H1 (cell line): ENCODE data around the gene CELSR1. TPM values are rescaled to one million over a fixed set of nuclear protein-coding genes. Genes with fewer than 3 reads are reported as not detected.

ENCODE experiments used
- GTF2F1 ChIP-seq: IDR thresholded peaks from 2 replicates; pipeline ENCODE4 v1.6.1; 2012; ENCODE audit warnings: low read depth, low read length, improper control_type of control experiment, borderline replicate concordance
- HDAC2 ChIP-seq, 2 experiments: fragments of 300-600 bp in 1 of 2; sonication (generic) in 1 of 2; IDR thresholded peaks; 2 replicates each; pipeline ENCODE4 v1.6.1; 2011 to 2012; ENCODE audit warnings: low read depth in 2 of 2, low read length in 2 of 2, mild to moderate bottlenecking in 2 of 2, moderate library complexity in 2 of 2, borderline replicate concordance in 1 of 2, inconsistent platforms in 1 of 2
- RXRA ChIP-seq: IDR thresholded peaks from 2 replicates; pipeline ENCODE4 v1.6.1; 2011; ENCODE audit warnings: low read depth, mild to moderate bottlenecking, low read length, moderate library complexity; ENCODE audit not compliant: insufficient read depth
- SP1 ChIP-seq: IDR thresholded peaks from 2 replicates; pipeline ENCODE4 v1.6.1; 2011; ENCODE audit warnings: low read depth, low read length
- YY1 ChIP-seq: IDR thresholded peaks from 2 replicates; pipeline ENCODE4 v1.6.1; 2011; ENCODE audit warnings: low read depth, mild to moderate bottlenecking, low read length
- polyA plus RNA-seq, 7 experiments: library from polyadenylated mRNA; depleted of rRNA in 3 of 7; stranded (reverse) in 5 of 7; unstranded in 2 of 7; fragments of >200 nt in 5 of 7; fragments of 200-250 nt in 2 of 7; gene quantifications; 1 replicate in 5 of 7; 2 replicates in 1 of 7; 4 replicates in 1 of 7; pipeline versions ENCODE4 v1.2.1 to v1.2.3, GENCODE V29; 2011 to 2013; ENCODE audit warnings: missing spikeins in 2 of 7, mixed read lengths in 2 of 7
- total RNA-seq: library from RNA; stranded (reverse); fragmentation: NEBNext Ultra II Directional; extraction: Animal tissue kit (Norgen Biotek cat#: 25700); gene quantifications from 2 replicates; pipeline ENCODE4 v1.2.1, GENCODE V29; 2021
- TF ChIP-seq, protein P1 (sequence below): fragments of 300-600 bp; sonication (generic); IDR thresholded peaks from 2 replicates; pipeline ENCODE4 v1.7.1; 2012; ENCODE audit warnings: low read length, moderate library complexity, mild to moderate bottlenecking, inconsistent platforms; ENCODE audit not compliant: insufficient replicate concordance
- TF ChIP-seq, protein P2 (sequence below), 3 experiments: IDR thresholded peaks; 1 replicate in 2 of 3; 2 replicates in 1 of 3; pipeline versions ENCODE4 v1.5.1 to v1.6.1; 2011; ENCODE audit warnings: low read length in 3 of 3, mild to moderate bottlenecking in 3 of 3, inconsistent platforms in 2 of 3, low read depth in 1 of 3, moderate library complexity in 1 of 3; ENCODE audit not compliant: insufficient read depth in 1 of 3; ENCODE audit errors: control extremely low read depth in 1 of 3

CELSR1 gene
- total and polyA plus RNA-seq, 2 of the 8 experiments (the other 6 are each of a cell fraction or from before 2014, with no cell fraction given) = 9.0 to 12.4 TPM

DNA sequence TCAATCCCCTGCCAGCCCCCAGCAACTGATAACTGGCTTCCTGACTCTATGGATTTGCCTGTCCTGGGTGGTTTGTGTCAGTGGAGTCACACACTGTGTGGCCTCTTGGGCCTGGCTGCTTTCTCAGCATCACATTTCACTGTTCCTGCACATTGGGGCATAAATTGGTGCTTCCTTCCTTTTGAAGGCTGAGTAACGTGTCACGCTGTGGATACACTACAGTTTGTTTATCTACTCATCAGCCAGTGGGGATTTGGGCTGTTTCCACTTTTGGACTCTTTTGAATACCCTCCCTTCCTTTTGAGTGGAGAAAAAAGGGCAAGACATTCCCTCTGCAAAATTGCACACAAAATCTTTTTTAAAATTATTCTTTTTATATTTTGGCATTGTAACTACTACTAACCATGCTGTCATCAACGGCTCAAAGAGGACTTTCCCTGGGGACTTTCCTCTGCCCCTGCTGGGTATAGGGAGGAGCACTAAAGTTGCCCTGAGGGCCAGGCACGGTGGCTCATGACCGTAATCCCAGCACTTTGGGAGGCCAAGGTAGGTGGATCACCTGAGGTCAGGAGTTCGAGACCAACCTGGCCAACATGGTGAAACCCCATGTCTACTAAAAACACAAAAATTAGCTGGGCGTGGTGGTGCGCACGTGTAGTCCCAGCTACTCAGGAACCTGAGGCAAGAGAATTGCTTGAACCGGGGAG lies 7.8 kb upstream of the CELSR1 start (continued):
- TF ChIP-seq, protein P1, sequence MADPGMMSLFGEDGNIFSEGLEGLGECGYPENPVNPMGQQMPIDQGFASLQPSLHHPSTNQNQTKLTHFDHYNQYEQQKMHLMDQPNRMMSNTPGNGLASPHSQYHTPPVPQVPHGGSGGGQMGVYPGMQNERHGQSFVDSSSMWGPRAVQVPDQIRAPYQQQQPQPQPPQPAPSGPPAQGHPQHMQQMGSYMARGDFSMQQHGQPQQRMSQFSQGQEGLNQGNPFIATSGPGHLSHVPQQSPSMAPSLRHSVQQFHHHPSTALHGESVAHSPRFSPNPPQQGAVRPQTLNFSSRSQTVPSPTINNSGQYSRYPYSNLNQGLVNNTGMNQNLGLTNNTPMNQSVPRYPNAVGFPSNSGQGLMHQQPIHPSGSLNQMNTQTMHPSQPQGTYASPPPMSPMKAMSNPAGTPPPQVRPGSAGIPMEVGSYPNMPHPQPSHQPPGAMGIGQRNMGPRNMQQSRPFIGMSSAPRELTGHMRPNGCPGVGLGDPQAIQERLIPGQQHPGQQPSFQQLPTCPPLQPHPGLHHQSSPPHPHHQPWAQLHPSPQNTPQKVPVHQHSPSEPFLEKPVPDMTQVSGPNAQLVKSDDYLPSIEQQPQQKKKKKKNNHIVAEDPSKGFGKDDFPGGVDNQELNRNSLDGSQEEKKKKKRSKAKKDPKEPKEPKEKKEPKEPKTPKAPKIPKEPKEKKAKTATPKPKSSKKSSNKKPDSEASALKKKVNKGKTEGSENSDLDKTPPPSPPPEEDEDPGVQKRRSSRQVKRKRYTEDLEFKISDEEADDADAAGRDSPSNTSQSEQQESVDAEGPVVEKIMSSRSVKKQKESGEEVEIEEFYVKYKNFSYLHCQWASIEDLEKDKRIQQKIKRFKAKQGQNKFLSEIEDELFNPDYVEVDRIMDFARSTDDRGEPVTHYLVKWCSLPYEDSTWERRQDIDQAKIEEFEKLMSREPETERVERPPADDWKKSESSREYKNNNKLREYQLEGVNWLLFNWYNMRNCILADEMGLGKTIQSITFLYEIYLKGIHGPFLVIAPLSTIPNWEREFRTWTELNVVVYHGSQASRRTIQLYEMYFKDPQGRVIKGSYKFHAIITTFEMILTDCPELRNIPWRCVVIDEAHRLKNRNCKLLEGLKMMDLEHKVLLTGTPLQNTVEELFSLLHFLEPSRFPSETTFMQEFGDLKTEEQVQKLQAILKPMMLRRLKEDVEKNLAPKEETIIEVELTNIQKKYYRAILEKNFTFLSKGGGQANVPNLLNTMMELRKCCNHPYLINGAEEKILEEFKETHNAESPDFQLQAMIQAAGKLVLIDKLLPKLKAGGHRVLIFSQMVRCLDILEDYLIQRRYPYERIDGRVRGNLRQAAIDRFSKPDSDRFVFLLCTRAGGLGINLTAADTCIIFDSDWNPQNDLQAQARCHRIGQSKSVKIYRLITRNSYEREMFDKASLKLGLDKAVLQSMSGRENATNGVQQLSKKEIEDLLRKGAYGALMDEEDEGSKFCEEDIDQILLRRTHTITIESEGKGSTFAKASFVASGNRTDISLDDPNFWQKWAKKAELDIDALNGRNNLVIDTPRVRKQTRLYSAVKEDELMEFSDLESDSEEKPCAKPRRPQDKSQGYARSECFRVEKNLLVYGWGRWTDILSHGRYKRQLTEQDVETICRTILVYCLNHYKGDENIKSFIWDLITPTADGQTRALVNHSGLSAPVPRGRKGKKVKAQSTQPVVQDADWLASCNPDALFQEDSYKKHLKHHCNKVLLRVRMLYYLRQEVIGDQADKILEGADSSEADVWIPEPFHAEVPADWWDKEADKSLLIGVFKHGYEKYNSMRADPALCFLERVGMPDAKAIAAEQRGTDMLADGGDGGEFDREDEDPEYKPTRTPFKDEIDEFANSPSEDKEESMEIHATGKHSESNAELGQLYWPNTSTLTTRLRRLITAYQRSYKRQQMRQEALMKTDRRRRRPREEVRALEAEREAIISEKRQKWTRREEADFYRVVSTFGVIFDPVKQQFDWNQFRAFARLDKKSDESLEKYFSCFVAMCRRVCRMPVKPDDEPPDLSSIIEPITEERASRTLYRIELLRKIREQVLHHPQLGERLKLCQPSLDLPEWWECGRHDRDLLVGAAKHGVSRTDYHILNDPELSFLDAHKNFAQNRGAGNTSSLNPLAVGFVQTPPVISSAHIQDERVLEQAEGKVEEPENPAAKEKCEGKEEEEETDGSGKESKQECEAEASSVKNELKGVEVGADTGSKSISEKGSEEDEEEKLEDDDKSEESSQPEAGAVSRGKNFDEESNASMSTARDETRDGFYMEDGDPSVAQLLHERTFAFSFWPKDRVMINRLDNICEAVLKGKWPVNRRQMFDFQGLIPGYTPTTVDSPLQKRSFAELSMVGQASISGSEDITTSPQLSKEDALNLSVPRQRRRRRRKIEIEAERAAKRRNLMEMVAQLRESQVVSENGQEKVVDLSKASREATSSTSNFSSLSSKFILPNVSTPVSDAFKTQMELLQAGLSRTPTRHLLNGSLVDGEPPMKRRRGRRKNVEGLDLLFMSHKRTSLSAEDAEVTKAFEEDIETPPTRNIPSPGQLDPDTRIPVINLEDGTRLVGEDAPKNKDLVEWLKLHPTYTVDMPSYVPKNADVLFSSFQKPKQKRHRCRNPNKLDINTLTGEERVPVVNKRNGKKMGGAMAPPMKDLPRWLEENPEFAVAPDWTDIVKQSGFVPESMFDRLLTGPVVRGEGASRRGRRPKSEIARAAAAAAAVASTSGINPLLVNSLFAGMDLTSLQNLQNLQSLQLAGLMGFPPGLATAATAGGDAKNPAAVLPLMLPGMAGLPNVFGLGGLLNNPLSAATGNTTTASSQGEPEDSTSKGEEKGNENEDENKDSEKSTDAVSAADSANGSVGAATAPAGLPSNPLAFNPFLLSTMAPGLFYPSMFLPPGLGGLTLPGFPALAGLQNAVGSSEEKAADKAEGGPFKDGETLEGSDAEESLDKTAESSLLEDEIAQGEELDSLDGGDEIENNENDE = no peak
- no peak for TF ChIP-seq HDAC2 (IDR thresholded peaks at IDR 0.05; ENCODE audit: borderline replicate concordance in 1 of 2, low read depth in 2 of 2, low read length in 2 of 2)
- no peak for TF ChIP-seq RXRA
- TF ChIP-seq GTF2F1 = no peak
- TF ChIP-seq SP1 = no peak
- TF ChIP-seq YY1 = no peak
- TF ChIP-seq, protein P2, sequence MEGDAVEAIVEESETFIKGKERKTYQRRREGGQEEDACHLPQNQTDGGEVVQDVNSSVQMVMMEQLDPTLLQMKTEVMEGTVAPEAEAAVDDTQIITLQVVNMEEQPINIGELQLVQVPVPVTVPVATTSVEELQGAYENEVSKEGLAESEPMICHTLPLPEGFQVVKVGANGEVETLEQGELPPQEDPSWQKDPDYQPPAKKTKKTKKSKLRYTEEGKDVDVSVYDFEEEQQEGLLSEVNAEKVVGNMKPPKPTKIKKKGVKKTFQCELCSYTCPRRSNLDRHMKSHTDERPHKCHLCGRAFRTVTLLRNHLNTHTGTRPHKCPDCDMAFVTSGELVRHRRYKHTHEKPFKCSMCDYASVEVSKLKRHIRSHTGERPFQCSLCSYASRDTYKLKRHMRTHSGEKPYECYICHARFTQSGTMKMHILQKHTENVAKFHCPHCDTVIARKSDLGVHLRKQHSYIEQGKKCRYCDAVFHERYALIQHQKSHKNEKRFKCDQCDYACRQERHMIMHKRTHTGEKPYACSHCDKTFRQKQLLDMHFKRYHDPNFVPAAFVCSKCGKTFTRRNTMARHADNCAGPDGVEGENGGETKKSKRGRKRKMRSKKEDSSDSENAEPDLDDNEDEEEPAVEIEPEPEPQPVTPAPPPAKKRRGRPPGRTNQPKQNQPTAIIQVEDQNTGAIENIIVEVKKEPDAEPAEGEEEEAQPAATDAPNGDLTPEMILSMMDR (IDR thresholded peaks at IDR 0.05; ENCODE audit: control extremely low read depth in 1 of 3, insufficient read depth in 1 of 3, low read depth in 1 of 3, low read length in 3 of 3) = no peak
